HG02943 (cell line): ENCODE data around the gene GALNT18.

ENCODE experiments used
- ATAC-seq: cut with Tn5 transposase; IDR thresholded peaks from one replicate; pipeline ENCODE4 v1.9.1; 2021; ENCODE audit warnings: mild to moderate bottlenecking, low read depth, moderate library complexity; ENCODE audit not compliant: unreplicated experiment

GALNT18 gene

DNA sequence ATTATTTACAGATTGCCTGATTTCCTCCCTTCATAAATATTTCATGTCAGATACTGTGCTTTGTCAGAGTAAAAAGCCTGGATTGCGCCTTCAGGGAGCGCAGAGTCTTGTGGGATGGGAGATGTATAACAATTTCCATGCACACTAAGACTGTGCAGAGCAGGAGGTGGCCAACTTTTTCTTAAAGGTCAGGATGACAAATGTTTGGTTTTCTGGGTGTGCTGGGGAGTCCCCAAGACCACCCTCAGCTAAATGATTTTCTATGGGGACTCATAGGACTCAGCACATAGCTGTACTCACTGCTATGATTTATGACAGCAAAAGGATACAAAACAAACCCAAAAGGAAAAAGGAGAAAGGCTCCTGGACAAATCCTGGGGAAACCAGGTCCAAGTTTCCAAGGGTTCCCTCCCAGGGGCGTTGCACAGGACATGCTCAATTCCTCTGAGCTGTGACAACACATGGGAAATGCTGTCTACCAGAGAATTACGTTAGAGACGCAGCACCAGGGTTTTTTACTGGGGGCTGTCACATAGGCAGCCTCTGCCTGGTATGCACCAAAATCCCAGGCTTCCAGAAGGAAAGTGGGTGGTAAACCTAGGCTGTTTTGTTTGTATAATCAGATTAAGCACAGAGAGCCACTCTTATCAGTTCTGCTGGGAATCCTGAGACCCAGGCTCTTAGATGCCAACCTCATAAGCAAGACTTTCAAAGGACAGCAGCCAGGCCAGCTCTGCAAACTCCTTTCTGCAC, 327.8 kb downstream of the GALNT18 start:
- ATAC-seq = no peak

DNA sequence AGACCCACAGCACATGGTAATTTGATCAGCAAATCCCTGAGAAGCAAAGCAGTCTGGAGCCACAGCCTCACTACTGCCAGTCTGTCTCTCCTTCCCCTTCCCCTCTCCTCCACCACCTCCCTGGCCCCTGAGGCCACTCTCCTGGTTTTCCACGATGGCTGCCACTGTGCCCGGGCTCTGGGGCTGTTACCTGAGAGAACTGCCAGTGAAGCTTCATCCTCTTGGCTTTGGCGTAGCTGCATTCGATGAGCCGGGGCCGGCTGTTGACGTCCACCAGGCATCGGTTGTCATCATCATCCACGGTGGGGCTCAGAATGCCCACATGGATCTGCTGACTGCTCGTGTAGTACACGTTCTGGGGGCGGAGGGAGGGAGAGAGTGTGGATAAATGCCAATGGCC, 329.0 kb downstream of the GALNT18 start:
- ATAC-seq = no peak

DNA sequence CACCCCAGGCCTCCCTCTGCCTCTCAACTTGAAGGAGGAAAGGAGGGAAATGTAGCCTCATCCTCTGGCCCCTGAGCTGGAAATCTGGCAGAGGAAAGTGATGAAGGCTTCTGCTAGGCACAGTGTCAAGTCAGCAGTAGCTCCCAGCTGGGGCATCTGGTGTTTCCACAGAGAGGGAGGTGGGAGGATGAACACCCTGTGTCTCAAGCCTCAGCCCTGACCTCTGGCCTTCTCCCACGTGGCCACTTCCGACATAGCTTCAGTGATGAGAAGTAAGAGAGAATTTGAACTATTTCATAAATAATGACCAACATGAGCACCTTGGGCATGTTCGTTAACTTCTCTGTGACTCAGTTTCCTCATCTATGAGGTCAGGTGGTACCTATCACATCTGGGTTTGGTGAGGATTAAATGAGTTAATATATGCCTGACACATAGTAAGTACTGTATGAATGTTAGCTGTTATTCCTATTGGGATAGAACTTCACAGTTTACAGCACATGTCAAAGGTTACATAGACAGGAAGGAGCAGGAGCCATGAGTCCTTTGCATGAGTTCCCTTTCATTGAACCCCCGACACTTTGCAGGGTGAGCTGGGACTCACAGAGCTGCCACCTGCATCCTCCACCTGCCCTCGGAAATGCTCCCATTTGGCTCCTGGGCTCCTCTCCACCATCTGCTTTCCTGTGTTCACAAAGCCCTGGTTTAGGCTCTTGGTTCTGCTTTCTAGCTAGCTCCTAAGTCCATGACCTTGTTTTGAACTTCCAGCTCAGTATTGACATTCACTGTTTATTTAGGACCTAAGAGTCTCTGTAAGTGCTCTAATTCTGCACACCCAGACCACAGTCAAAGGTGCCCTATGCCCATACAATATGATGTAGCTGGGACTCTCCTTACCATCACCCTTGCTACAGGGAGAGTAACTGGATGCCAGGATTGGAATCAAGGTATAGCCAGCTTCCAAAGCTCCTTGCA, 330.5 kb downstream of the GALNT18 start:
- no peak for ATAC-seq

DNA sequence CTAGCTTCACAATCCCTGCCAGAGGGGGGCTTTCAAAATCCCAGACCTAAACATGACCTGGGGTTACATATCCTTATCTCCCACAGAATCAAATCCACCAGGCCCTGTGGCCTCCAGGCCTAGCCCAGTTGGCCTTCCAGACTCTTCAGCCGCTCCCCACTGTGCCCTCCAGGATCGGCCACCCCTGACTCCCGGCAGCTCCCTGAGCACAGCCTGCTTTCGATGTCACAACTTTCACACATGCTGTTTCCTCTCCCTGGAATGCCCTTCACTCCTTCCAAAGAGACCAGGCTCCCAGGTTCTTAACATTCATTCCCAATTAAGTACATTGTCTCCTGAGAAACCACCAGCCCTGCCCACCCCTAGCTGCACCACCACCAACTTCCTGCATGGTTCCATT, 331.5 kb downstream of the GALNT18 start:
- ATAC-seq = no peak

DNA sequence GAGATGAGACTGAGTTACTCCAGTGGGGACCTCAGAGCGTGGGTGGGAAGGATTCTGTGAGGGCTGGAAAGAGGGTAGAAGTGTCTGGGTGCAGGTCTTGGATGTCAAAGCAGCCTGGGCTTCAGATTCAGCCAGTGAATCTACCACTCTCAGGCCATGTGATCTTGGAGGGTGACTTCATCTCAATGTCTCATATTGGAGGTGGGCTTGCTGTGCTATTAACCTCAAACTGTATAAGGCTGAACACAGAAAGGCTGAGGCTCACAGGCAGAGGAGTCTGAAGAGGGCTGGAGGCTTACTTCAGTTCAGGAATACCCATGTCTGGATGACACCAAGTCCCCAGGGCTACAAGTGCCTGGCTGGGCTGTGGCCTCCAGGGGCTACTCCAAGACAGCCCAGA, 332.1 kb downstream of the GALNT18 start:
- ATAC-seq = no peak

DNA sequence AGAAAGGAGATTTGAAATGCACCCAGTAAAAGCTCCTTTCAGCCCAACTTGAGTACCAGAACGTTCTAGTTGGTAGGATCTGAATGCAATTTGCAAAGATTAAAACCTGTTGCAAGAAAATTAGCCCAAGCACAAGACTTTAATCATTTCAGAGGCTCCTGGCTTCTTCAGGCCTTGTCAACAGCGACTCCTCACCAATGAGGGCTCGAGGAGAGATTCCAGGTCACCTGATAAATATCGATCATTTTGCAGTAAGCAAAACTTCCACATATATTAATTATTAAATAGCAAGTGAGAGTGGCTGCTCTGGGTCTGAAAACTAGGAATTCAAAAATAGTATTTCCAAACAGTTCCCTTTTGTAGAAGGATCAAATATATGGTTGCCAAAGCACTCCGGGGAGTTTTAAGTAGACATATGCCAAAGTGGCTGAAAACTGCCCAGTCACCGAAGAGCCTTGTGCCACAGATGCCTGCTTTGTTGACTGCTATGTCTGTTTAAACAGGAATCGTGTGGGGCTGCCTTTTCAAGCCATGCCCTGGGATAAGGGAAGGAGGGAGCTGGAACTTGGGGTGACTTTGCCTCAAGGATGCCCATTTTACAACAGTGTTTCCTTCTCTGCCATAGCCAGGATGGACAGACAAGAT, 332.7 kb downstream of the GALNT18 start:
- ATAC-seq = no peak

DNA sequence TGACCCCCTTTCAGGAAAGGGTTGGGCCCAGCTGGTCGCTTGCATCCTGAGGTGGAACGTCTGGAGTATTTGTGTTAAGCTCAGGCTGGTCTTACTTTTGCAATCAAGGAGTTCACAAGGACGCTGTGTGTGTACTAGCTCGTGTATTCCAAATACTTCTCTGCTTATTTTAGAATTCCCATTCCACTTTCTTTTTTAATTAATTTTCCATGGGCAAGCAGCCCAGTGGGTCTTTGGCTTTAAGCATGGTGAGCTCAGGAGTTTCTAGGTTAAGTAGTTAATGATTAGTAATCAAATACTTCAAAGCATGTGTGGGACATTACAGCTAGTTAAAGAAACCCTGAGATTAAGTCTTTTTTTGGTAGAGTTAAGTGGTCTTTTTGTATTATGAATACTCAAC, 337.3 kb downstream of the GALNT18 start:
- ATAC-seq = no peak

DNA sequence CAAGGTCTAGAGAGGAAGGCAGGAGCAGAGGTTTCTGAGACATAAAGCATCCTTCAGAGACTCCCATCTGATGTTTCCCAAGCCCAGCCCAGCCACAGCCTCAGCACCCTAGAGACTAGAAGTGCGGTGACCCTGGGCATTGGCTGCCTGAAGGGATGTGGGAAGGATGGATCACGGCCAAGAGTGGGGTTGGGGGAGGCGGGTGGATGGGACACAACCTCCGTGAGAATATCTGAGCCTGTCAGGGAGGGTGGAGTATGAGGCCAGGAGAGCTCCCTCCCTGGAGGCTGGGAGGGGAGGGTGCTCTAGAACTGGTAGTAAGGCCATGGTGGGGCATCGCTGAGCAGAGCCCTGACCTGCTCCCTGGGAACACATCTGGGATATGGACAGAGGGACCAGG, 340.2 kb downstream of the GALNT18 start:
- no peak for ATAC-seq

DNA sequence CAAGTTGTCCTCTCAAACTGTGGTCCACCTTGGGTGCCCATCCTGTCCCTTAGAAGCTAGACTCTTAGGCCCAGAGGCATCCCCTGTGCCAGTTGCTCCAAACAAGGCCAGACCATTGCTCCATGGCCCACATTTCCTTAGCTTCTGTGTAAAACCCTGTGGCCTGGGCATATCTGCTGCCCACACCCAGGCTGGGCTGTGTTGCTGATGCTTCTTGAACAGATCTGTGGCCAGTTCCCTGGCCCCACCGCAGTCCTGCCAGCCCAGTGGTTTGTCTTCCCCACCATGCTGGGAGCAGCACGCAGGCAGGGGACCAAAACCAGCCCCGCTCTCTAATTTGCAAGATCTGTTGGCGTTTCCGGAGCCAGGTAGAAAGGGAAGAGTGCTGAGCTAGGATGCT, 341.0 kb downstream of the GALNT18 start:
- no peak for ATAC-seq

DNA sequence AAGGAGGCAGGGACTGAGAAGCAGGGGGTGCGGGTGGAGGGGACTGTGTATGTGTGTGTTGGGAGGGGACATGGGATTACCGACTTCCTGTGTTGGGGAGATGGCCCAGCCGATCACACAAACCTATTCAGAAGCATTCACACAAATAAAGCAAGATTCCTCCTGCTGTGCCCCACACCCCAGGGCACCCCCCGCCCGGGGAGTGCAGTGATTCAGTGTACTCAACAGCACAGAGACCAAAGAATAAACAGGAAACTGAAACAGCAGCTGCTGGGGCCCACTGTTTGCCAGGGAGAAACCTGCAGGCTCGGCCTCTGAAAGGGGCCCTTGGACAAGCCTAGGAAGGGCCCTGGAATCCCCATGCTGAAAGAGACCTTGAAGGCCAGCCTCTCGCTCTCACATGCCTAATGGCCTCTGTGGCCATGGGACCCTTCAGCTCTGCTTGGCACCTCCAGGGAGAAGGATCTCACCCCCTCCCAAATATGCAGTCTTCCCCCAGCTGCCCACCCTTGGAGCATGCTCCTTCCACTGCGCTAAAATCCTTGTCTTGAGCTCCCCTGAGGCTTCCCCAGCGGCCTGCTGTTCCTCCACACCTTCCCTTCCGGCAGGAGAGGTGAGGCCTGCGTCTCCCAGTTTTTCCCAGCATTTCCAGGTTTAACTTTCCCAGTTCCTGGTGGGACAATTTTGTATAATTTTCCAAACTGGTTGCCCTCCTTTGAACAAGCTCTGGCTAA, 341.7 kb downstream of the GALNT18 start:
- no peak for ATAC-seq

DNA sequence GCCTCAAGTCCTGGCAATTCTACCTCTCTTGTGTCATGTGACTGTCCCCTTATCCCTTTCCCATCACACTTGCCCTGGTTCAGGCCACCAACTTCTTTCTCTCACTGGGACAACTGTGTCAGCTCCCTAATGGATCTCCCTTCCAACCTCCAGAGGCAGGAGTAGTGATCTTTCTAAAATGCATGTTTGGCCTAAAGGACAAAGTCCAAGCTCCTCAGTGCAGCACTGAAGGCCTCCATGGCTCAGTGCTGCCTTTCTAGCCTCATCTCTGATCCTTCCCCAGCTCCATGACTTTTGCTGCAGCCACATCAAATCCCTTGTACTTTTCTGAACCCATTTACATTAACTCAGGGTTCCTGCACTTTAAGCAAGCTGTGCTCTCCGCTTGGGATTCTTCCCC, 349.6 kb downstream of the GALNT18 start:
- no peak for ATAC-seq

DNA sequence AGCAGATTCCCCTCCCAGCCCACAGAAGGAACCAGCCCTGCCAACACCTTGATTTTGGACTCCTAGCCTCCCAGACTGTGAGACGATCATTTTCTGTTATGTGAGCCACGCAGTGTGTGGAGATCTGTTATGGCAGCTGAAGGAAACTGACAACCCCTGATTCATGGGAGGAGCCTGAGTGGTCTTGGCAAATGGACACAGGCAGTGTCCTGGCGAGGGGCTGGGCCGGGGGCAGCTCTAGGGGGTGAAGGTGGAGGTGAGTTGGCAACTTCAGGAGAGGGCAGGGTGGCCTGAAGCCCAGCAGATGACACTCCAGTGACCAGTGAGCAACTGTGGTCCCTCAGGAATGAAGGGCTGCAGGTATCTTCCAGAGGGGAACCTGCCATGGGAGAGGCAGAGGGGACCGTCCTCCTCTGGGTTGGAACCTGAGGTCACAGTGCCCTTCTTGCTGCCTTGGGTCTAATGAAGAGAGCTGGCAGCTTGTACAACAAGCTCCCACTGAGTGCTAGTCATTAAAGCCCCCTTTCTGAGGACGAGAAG, 351.5 kb downstream of the GALNT18 start:
- no peak for ATAC-seq

DNA sequence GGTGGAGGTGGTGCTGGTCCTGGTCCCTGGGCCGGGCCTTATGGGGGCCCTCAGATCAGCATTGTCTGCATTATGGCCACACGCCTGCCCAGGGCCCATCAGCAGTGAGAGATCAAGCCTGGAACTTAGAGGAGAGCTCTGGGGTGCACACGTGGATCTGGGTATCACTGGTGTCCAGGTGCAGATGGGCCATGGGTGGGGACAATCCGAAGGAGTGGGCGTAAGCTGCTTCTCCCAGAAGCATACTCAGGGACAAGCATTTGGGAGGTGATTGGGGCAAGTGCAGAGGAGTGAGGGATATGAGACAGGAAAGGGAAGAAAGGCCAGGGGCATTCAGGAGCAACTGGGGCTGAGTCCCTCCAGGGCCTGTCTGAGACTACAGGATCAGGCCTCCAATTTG, 353.1 kb downstream of the GALNT18 start:
- ATAC-seq = no peak

DNA sequence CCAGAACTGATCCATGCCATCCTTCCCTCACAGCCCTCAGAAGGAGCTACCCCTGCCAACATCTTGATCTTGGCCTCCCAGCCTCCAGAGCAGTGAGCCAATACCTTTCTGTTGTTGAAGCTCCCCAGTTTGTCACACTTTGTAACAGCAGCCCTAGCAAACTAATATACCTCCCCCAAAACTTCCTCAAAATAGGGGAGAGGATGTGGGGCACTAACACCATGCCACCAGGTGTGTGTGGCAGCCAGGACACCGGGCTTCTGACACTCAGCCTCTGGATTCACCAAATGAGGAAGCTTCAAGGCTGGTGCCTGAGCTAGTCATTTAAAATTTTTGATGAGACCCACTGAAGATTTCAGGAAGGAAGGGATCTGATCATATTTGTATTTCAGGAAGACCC, 353.7 kb downstream of the GALNT18 start:
- ATAC-seq = no peak

DNA sequence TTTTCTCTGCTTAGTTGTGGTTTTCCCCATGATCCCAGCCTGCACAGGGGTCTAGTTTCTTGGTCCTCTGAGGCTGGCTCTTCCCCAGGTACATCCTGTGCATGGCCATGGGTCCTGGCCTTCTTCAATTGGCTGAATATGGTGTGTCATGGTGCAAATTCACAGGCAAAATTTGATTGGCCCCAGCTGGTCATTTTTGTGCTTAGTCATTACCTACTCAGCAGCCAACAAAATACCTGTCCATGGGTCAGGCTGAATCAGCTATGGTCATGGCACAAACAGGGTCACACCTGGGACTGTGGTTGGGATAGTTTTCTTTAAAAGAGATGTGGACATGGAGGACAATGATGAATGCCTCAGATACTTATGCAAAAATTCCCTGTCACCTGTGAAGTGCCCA, 354.5 kb downstream of the GALNT18 start:
- no peak for ATAC-seq

DNA sequence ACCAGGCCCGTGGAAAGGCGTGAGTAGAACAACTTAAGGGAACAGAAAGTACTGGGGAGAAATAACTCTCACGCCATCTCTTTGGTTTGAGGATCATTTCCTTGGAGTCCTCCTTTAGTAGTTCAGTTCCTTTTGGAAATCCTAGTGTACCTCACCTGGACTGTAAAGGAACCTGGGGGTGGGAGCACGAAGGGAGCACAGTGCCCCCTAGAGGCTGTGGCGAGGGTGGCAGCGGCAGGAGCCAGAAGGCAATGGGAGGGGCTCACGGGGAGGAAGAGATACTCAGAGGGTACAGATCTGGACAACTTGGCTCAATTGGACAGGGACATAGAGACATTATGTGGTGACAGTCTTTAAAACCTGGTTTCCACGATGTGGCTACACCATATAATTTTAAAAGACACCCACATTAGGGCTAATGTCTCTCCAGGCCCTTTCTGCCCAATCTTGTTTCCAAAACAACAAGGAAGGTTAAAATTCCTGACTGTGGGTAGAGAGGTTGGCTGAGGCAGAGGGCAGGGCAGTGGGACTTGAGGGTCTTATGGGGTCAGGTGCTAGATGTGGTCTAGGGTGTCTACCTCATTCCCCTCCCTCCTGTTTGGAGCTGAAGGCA, 355.7 kb downstream of the GALNT18 start:
- no peak for ATAC-seq

DNA sequence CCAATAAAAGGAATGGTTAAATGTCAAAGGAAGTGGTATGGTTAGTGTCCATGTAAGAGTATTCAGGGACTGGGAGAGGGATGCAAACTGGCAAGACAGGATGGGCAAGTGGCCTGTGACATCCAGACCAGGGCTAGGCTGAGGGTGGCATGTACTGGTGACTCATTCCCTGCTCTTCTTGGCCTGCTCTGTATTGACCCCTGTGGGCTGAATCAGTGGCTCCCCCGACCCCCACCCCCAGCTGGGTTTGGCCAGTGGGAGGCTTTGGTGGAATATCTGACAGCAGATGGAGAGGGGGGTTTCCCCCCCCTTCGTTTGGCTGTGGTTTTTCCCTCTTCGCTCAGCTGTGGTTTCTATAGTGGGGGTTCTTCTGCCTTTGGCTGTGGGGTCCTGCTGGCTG, 356.5 kb downstream of the GALNT18 start:
- no peak for ATAC-seq

DNA sequence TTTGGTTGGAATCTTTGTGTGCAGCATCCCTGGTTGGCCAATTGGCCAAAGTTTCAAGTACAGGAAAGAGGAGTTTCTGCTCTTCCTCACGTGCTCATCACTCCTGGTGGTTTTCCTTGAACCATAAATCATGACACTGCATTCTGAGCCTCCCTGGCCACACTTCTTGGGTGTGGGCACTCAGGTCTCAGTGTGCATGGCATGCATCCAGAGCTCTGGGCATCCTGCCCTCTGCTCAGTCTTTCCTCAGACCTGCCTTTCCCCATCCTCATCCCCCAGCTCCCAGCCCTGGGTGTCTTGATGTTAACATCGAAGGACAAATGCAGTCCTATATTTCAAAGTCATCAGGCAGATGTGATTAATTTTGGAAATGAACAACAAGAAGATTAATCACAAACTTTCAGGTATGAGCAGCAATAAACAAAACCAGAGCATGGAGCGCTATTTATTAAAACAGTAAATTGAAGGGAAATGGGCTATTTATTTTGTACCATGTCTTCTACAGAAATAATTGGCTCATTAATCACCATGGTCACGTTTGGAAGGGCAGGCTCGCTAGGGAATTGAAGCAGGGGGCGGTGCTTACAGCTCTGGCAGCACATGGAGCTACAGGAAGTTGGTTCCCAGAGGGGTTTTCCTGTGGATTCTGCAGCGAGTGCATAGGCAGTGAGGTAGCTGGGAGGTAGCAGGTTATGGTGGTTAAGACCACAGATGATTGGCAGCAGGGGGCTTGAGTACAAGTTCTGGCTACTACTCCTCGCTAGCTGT, 358.4 kb downstream of the GALNT18 start:
- no peak for ATAC-seq
